ENCODE data around the gene TRPM4.
A peak's percentile ranks its signal among the peaks of the same experiment; 100 is the strongest.
"Not testable (repeated sequence)": the region's sequence is repeated elsewhere in the genome, so short reads cannot be mapped to it uniquely, and the experiment has no call there.

TRPM4 gene

GRCh38 chr19:49205114-49205513 lies 47.5 kb downstream of the TRPM4 start:
- Histone ChIP-seq H4K8ac (ENCODE audit: low read depth, low read length) (no peak overlapping the region), H3K27me3 (ENCODE audit: control insufficient read depth in 3 of 3, insufficient read depth in 3 of 3, low read depth in 1 of 3, low read length in 3 of 3) (no peaks in the 10 kb centered on the region), H3K14ac (ENCODE audit: low read length) (no peak overlapping the region), H3K4me2 (ENCODE audit: insufficient read depth, low read length, poor library complexity, severe bottlenecking) (no peak overlapping the region), H3K27ac (replicated peaks; ENCODE audit: low read length) (no peak overlapping the region), H2BK5ac (ENCODE audit: low read length) (no peak overlapping the region), H3K4me3 (ENCODE audit: low read length in 2 of 2) (no peak overlapping the region), H2BK120ac (ENCODE audit: low read depth, low read length) (no peak overlapping the region), H2AK5ac (ENCODE audit: low read depth, low read length) (no peak overlapping the region), H3K9ac (ENCODE audit: low read depth, low read length, poor library complexity) (no peak overlapping the region), H3K4ac (ENCODE audit: low read length) (no peak overlapping the region), H3K79me1 (ENCODE audit: low read depth, low read length) (no peaks in the 10 kb centered on the region), H3K36me3 (replicated peaks in 1 of 2; ENCODE audit: control insufficient read depth in 2 of 2, insufficient read depth in 2 of 2, low read length in 2 of 2) (peaks cover 0 to 90% of the 10 kb centered on the region in 2 donors), H2BK15ac (ENCODE audit: low read length) (no peak overlapping the region), H2BK12ac (ENCODE audit: low read length) (no peak overlapping the region), H3K9me3 (replicated peaks in 1 of 2; ENCODE audit: control insufficient read depth in 2 of 2, insufficient read depth in 1 of 2, low read depth in 1 of 2, low read length in 2 of 2) (peaks cover 0 to 3% of the 10 kb centered on the region in 2 donors), H4K91ac (ENCODE audit: low read depth, low read length, poor library complexity) (no peak overlapping the region), H3K23ac (ENCODE audit: low read depth, low read length, poor library complexity) (no peak overlapping the region), H3K18ac (ENCODE audit: low read length) (no peak overlapping the region), H2AFZ (ENCODE audit: low read length) (no peak overlapping the region), H3K4me1 (ENCODE audit: control insufficient read depth in 2 of 2, insufficient read depth in 1 of 2, low read depth in 1 of 2, low read length in 2 of 2) (no peaks in the 10 kb centered on the region)
- no CpG with 5 or more reads among the region's 7 CpGs for WGBS, 2 donors (ENCODE audit: extremely low coverage in 2 of 2, insufficient read length in 2 of 2, insufficient replicate concordance in 1 of 2)
- no peak for DNase-seq (ENCODE audit: low spot score)

DNA sequence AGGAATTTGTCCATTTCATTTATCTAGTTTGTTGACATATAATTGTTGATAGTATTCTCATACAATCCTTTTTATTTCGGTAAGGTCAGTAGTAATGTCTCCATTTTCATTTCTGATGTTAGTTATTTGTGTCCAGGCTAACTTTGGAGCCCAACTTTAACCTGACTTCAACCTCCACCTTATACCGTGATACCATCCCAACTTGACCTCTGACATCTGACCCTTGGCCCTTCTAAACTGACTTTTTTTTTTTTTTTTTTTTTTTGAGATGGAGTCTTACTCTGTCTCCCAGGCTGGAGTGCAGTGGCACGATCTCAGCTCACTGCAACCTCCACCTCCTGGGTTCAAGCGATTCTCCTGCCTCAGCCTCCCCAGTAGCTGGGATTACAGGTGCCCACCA lies 51.9 kb downstream of the TRPM4 start:
- DNase-seq (ENCODE audit: low spot score); H2AK5ac ChIP-seq (ENCODE audit: low read depth, low read length): not testable (repeated sequence)

DNA sequence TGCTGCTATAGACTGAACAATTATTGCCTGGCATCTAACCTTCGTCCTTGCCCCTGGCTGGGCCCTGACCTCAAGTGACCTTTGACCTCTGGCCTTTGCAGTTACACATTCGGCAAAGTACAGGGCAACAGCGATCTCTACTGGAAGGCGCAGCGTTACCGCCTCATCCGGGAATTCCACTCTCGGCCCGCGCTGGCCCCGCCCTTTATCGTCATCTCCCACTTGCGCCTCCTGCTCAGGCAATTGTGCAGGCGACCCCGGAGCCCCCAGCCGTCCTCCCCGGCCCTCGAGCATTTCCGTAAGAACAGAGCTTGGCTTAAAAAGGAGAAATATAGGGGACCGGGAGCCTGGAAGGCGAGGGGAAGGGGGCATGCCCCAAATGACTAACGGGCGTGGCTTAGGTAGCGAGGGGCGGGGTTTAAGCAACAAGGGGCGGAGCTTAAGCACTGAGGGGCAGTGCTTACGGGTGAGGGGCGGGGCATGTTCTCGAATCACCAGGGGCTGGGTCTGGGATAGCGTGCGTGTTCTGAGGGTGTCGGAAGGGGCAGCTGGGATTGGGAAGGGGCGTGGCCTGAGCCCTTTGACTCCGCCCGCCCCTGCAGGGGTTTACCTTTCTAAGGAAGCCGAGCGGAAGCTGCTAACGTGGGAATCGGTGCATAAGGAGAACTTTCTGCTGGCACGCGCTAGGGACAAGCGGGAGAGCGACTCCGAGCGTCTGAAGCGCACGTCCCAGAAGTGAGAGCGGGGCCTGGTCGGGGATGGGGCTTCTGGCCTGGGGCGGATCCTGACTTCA lies 52.7 kb downstream of the TRPM4 start:
- H3K27ac ChIP-seq (replicated peaks; ENCODE audit: low read length): peak overlapping the region; percentile 43
- WGBS, 2 donors (ENCODE audit: extremely low coverage in 2 of 2, insufficient read length in 2 of 2, insufficient replicate concordance in 1 of 2): no CpG with 5 or more reads among the region's 50 CpGs
- no peaks in the 10 kb centered on the region for H3K79me1 ChIP-seq (ENCODE audit: low read depth, low read length)
- peak; percentile 57 for DNase-seq (ENCODE audit: low spot score)
- H3K4me3 ChIP-seq (ENCODE audit: low read length in 2 of 2): no peak overlapping the region
- peaks cover 0 to 3% of the 10 kb centered on the region in 2 donors for H3K9me3 ChIP-seq (replicated peaks in 1 of 2; ENCODE audit: control insufficient read depth in 2 of 2, insufficient read depth in 1 of 2, low read depth in 1 of 2, low read length in 2 of 2)
- H3K9ac ChIP-seq (ENCODE audit: low read depth, low read length, poor library complexity): no peak overlapping the region
- H3K4me2 ChIP-seq (ENCODE audit: insufficient read depth, low read length, poor library complexity, severe bottlenecking): no peak overlapping the region
- H2BK5ac ChIP-seq (ENCODE audit: low read length): no peak overlapping the region
- no peak overlapping the region for H4K8ac ChIP-seq (ENCODE audit: low read depth, low read length)
- no peak overlapping the region for H3K14ac ChIP-seq (ENCODE audit: low read length)
- no peak overlapping the region for H3K4ac ChIP-seq (ENCODE audit: low read length)
- peak overlapping the region; percentile 80 for H3K23ac ChIP-seq (ENCODE audit: low read depth, low read length, poor library complexity)
- H3K27me3 ChIP-seq (ENCODE audit: control insufficient read depth in 3 of 3, insufficient read depth in 3 of 3, low read depth in 1 of 3, low read length in 3 of 3): no peaks in the 10 kb centered on the region
- peak overlapping the region; percentile 74 for H3K18ac ChIP-seq (ENCODE audit: low read length)
- H2BK120ac ChIP-seq (ENCODE audit: low read depth, low read length): no peak overlapping the region
- H4K91ac ChIP-seq (ENCODE audit: low read depth, low read length, poor library complexity): no peak overlapping the region
- no peak overlapping the region for H2AK5ac ChIP-seq (ENCODE audit: low read depth, low read length)
- H3K4me1 ChIP-seq (ENCODE audit: control insufficient read depth in 2 of 2, insufficient read depth in 1 of 2, low read depth in 1 of 2, low read length in 2 of 2): peaks cover 0 to 4% of the 10 kb centered on the region in 2 donors
- no peak overlapping the region for H2AFZ ChIP-seq (ENCODE audit: low read length)
- H2BK15ac ChIP-seq (ENCODE audit: low read length): no peak overlapping the region
- peaks cover 0 to 81% of the 10 kb centered on the region in 2 donors for H3K36me3 ChIP-seq (replicated peaks in 1 of 2; ENCODE audit: control insufficient read depth in 2 of 2, insufficient read depth in 2 of 2, low read length in 2 of 2)
- H2BK12ac ChIP-seq (ENCODE audit: low read length): no peak overlapping the region

More for the DNA sequence above, 51.9 kb downstream of the TRPM4 start:
- H3K4me3 ChIP-seq (ENCODE audit: low read length in 2 of 2); H3K27ac ChIP-seq (replicated peaks; ENCODE audit: low read length); H2BK5ac ChIP-seq (ENCODE audit: low read length); H3K23ac ChIP-seq (ENCODE audit: low read depth, low read length, poor library complexity); H2BK12ac ChIP-seq (ENCODE audit: low read length); H3K14ac ChIP-seq (ENCODE audit: low read length); H3K4me2 ChIP-seq (ENCODE audit: insufficient read depth, low read length, poor library complexity, severe bottlenecking); H4K8ac ChIP-seq (ENCODE audit: low read depth, low read length); H2BK120ac ChIP-seq (ENCODE audit: low read depth, low read length); H2AFZ ChIP-seq (ENCODE audit: low read length); H3K9me3 ChIP-seq (replicated peaks in 1 of 2; ENCODE audit: control insufficient read depth in 2 of 2, insufficient read depth in 1 of 2, low read depth in 1 of 2, low read length in 2 of 2); H2BK15ac ChIP-seq (ENCODE audit: low read length); H3K79me1 ChIP-seq (ENCODE audit: low read depth, low read length); H3K18ac ChIP-seq (ENCODE audit: low read length); H3K4ac ChIP-seq (ENCODE audit: low read length); H3K4me1 ChIP-seq (ENCODE audit: control insufficient read depth in 2 of 2, insufficient read depth in 1 of 2, low read depth in 1 of 2, low read length in 2 of 2); H3K27me3 ChIP-seq (ENCODE audit: control insufficient read depth in 3 of 3, insufficient read depth in 3 of 3, low read depth in 1 of 3, low read length in 3 of 3); H4K91ac ChIP-seq (ENCODE audit: low read depth, low read length, poor library complexity); H3K9ac ChIP-seq (ENCODE audit: low read depth, low read length, poor library complexity): not testable (repeated sequence)
- H3K36me3 ChIP-seq (replicated peaks in 1 of 2; ENCODE audit: control insufficient read depth in 2 of 2, insufficient read depth in 2 of 2, low read length in 2 of 2): peaks cover 0 to 86% of the 10 kb centered on the region in 2 donors
- no CpG with 5 or more reads among the region's 4 CpGs for WGBS, 2 donors (ENCODE audit: extremely low coverage in 2 of 2, insufficient read length in 2 of 2, insufficient replicate concordance in 1 of 2)

DNA sequence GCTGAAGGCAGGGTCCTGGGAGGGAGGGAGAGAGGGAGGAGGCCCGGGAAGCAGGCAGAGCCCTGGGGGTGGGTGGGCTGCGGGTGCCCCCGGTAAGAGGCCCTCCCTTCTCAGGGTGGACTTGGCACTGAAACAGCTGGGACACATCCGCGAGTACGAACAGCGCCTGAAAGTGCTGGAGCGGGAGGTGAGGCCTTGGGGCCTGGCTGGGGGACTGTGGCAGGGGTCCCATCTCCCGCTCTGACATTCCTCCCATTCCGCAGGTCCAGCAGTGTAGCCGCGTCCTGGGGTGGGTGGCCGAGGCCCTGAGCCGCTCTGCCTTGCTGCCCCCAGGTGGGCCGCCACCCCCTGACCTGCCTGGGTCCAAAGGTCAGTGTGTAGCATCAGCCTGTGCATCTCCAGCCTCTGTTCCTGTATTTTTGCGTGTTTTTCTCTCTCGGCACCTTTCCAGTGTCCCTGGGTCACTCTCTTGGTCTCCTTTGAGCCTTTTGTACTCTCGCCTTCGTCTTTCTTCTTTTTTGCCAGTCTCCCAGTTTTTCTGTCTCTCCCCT lies 53.4 kb downstream of the TRPM4 start:
- Histone ChIP-seq H2BK15ac (ENCODE audit: low read length) (no peak overlapping the region), H3K9me3 (replicated peaks in 1 of 2; ENCODE audit: control insufficient read depth in 2 of 2, insufficient read depth in 1 of 2, low read depth in 1 of 2, low read length in 2 of 2) (peaks cover 0 to 3% of the 10 kb centered on the region in 2 donors), H3K14ac (ENCODE audit: low read length) (no peak overlapping the region), H3K27me3 (ENCODE audit: control insufficient read depth in 3 of 3, insufficient read depth in 3 of 3, low read depth in 1 of 3, low read length in 3 of 3) (no peaks in the 10 kb centered on the region), H3K9ac (ENCODE audit: low read depth, low read length, poor library complexity) (no peak overlapping the region), H2AK5ac (ENCODE audit: low read depth, low read length) (peak overlapping the region; percentile 6), H3K36me3 (replicated peaks in 1 of 2; ENCODE audit: control insufficient read depth in 2 of 2, insufficient read depth in 2 of 2, low read length in 2 of 2) (peaks cover 0 to 76% of the 10 kb centered on the region in 2 donors), H3K27ac (replicated peaks; ENCODE audit: low read length) (peak overlapping the region; percentile 43), H2BK12ac (ENCODE audit: low read length) (no peak overlapping the region), H3K23ac (ENCODE audit: low read depth, low read length, poor library complexity) (peak overlapping the region; percentile 45), H3K79me1 (ENCODE audit: low read depth, low read length) (no peaks in the 10 kb centered on the region), H2BK5ac (ENCODE audit: low read length) (no peak overlapping the region), H3K4me2 (ENCODE audit: insufficient read depth, low read length, poor library complexity, severe bottlenecking) (peak overlapping the region; percentile 13), H3K18ac (ENCODE audit: low read length) (peak overlapping the region; percentile 74), H3K4me3 (ENCODE audit: low read length in 2 of 2) (no peak overlapping the region), H3K4me1 (ENCODE audit: control insufficient read depth in 2 of 2, insufficient read depth in 1 of 2, low read depth in 1 of 2, low read length in 2 of 2) (peaks cover 0 to 4% of the 10 kb centered on the region in 2 donors), H2AFZ (ENCODE audit: low read length) (no peak overlapping the region), H3K4ac (ENCODE audit: low read length) (no peak overlapping the region), H4K8ac (ENCODE audit: low read depth, low read length) (no peak overlapping the region), H4K91ac (ENCODE audit: low read depth, low read length, poor library complexity) (no peak overlapping the region), H2BK120ac (ENCODE audit: low read depth, low read length) (no peak overlapping the region)
- no CpG with 5 or more reads among the region's 19 CpGs for WGBS, 2 donors (ENCODE audit: extremely low coverage in 2 of 2, insufficient read length in 2 of 2, insufficient replicate concordance in 1 of 2)
- no peak for DNase-seq (ENCODE audit: low spot score)
